Effector CD8-positive, alpha-beta T cell (primary cell): Measurements from ENCODE around the gene UBE2QL1.

Experiments
- DNase-seq: peaks from one replicate; lab custom pipeline; 2025; lab: John Stamatoyannopoulos, UW

The UBE2QL1 gene

DNA sequence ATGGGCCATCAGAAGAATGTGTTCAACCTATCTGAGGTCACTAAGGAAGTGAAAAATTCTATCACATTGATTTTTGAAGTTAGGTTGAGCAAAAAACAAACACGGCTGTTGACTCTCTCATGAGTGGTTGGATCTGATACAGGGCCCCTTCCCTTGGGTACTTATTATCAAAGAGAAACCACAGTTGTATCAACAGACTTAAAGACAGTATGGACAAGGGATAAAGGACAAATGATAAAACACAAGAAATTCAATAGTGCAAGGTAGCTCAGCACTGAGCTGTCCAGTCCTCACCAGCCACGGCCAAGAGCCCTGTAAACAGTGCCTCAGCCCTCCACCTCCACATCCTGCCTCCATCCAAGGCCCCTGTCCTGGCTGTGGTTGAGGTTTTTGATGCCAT, 86.9 kb downstream of the UBE2QL1 start:
- no peak for DNase-seq

- DNase-seq: no peak
These were observed 90.4 kb downstream of the UBE2QL1 start for GRCh38 chr5:6539060-6539459.

- DNase-seq: no peak
These were observed 91.6 kb downstream of the UBE2QL1 start for GRCh38 chr5:6540111-6540827.

- DNase-seq: no peak
These were observed 92.8 kb downstream of the UBE2QL1 start for GRCh38 chr5:6541256-6542013.

DNA sequence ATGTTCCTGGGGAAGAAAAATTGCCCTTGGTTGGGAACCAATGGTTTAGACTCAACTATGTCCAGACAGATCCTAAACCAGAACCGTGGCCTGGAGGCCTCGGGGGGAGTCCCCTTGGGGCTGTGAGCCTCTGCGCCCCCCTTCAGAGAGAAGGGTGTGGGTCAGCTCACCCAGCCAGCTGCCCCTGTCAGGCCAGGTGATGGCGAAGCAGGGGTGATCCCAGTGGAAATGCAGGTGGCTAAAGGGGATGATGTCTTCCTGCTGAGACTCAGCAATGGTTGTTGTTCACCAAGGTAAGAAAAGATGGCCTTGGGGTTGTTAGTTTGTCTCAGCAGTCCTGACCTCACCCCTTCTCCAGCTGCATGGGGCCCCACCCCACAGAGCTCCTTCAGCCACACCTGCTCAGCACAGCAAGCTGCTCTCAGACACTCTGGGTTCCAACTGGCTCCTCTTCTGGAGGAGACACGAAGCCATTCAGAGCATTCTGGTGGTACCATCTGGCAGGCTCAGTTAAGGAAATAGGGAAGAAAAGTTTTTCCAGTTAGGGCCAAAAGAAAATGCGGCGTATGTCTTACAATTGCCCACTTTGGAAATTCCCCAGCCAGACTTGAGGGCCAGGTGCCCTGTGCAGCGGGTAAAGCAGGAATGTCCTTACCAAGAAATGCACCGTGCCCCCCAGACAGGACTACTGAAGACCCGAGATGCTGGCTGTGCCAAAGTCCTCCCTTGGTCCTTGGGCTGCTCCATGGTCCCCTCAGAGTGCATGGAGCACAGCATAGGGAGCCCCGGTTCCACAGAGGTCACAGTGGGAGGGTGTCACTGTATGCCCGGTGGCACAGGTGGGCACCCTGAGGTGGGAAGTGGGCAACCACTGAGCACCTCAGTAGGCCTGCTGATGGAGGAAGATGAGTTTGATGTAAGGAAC, 94.0 kb downstream of the UBE2QL1 start:
- DNase-seq: no peak

- no peak for DNase-seq
These were observed 94.7 kb downstream of the UBE2QL1 start for GRCh38 chr5:6543346-6543730.

- no peak for DNase-seq
These were observed 95.3 kb downstream of the UBE2QL1 start for GRCh38 chr5:6543830-6544560.
